GM06990 (cell line): ENCODE results near the gene TRMT61A.

ENCODE experiments used
- DNase-seq: peaks from one replicate; pipeline ENCODE4 v3.0.0-alpha.2; 2011; ENCODE audit not compliant: insufficient read length; ENCODE audit errors: extremely low read depth
- H3K27me3 ChIP-seq: replicated peaks from 2 replicates; pipeline ENCODE4 v1.6.0; 2011; ENCODE audit warnings: low read length; ENCODE audit not compliant: control insufficient read depth, insufficient read depth
- H3K36me3 ChIP-seq: 2 replicates; pipeline ENCODE4 v1.5.1; 2011; ENCODE audit warnings: low read length; ENCODE audit not compliant: control insufficient read depth, insufficient read depth
- H3K4me3 ChIP-seq: replicated peaks from 2 replicates; pipeline ENCODE4 v1.5.1; 2011; ENCODE audit warnings: low read depth, mild to moderate bottlenecking, control low read depth, low read length
- CTCF ChIP-seq: IDR thresholded peaks from 2 replicates; pipeline ENCODE4 v1.5.1; 2011; ENCODE audit warnings: low read length, control low read depth, mild to moderate bottlenecking, inconsistent platforms; ENCODE audit not compliant: insufficient read depth, poor library complexity, severe bottlenecking

Gene TRMT61A

GRCh38 chr14:103526914-103527248 lies 2.1 kb upstream of the TRMT61A start:
- H3K4me3 ChIP-seq = no peak overlapping the region
- no peak for TF ChIP-seq CTCF
- H3K36me3 ChIP-seq = no peaks in the 10 kb centered on the region; the same call in 1 of the 2 replicates
- DNase-seq = no peak
- no peaks in the 10 kb centered on the region; the same call in 1 of the 2 replicates for H3K27me3 ChIP-seq

DNA sequence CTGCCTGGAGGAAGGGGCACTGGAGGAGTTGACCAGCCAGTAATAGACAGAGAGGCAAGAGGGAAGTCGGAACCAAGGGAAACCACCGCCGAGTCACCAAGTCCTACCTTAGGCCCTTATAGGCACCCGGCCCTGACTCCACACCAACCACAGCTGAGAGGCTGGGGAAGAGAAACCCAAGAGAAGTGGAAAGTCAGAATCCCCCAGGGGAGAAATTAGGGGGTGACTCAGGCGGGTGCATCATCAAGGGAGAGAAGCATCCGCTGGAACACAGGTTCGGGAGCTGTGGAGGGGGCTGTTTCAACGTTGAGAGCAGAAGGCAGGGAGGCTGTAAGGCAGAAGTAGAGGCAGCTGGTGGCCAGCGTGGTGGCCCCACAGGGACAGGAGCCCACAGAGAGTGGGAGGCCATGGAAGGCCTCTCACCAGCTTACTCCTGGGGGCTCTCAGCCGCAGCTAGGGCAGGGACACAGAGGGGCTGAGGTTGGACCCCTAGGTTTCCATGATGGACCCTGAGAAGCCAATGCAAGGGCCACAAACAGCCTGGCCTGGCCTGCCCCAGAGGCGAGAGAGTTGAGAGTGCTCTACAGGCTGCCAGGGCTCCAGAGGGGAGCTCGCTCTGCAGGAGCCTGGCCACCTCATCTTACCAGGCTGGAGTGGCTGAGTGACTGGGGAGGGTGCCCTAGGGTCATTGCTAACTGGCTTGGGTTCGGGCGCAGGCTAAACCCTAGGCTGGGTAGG lies 1.4 kb upstream of the TRMT61A start:
- H3K36me3 ChIP-seq = peaks cover 6% of the 10 kb centered on the region
- TF ChIP-seq CTCF = no peak
- no peaks in the 10 kb centered on the region; the same call in 1 of the 2 replicates for H3K27me3 ChIP-seq
- peak; percentile 67 for DNase-seq
- peak overlapping the region; percentile 81 for H3K4me3 ChIP-seq

DNA sequence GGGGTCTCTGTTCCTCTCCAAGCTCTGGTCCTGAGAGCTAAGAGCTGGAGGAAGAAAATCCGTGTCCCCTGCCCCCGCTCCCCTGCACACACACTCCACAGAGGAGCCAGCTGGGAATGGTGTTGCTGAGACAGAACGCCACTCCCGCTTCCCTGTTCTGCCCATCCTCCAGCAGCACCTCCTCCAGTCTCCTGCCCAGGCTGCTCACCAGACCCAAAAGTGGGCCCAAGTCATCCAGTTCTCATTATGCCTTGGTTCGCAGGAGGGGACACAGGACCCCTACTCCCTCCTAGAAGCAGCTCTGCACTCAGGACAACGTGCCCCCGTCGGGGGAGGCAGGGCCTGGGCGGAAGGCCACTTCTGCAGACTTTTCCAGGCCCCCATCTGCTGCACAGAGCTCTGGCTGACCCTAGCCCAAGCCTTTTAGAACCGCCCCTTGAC lies 830 bp upstream of the TRMT61A start:
- no peak for DNase-seq
- peaks cover 10% of the 10 kb centered on the region for H3K36me3 ChIP-seq
- H3K4me3 ChIP-seq = peak overlapping the region; percentile 81
- no peak for TF ChIP-seq CTCF
- no peaks in the 10 kb centered on the region for H3K27me3 ChIP-seq

DNA sequence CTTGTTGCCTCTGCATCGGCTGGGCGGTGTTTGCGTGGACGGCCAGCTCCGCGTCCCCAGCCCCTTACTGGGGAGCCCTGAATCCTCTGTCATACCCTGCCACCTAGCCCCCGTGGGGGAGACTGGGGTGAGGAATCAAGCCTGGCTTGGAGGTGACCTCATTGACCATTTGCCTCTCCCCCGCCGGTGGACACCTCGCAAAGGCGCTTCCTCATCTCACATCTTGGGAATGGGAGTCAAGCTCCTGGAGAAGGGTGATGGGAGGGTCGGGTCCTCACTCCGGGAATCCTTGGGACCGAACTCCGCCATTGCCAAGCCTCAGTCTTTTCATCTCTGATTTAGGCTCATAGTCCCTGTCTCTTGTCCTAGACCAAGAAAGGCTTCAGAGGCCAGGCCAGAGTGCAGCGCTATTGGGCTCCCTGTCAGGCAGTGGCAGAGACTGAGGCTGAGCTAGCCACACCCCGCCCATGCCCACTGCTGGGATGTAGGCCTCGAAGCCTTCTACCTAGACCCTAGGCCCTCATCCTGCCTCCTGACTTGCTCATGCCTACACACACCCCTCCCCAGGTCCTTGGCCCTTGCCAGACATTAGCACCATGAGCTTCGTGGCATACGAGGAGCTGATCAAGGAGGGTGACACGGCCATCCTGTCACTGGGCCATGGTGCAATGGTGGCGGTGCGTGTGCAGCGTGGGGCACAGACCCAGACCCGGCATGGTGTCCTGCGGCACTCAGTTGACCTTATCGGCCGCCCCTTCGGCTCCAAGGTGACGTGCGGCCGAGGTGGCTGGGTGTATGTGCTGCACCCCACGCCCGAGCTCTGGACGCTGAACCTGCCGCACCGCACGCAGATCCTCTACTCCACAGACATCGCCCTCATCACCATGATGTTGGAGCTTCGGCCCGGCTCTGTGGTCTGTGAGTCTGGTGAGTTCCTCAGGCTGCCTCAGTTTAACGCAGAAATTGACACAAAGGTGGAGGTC lies 678 bp downstream of the TRMT61A start:
- Histone ChIP-seq H3K27me3 (no peaks in the 10 kb centered on the region), H3K4me3 (peak overlapping the region; percentile 81), H3K36me3 (peaks cover 10% of the 10 kb centered on the region)
- TF ChIP-seq CTCF = no peak
- no peak for DNase-seq

- peak overlapping the region; percentile 81; the same call in 1 of the 2 replicates for H3K4me3 ChIP-seq
- peaks cover 10% of the 10 kb centered on the region for H3K36me3 ChIP-seq
These were observed 1.4 kb downstream of the TRMT61A start for GRCh38 chr14:103530390-103530789.

More at GRCh38 chr14:103530390-103530789, 1.4 kb downstream of the TRMT61A start:
- no peak for DNase-seq
- no peak for TF ChIP-seq CTCF
- H3K27me3 ChIP-seq = no peaks in the 10 kb centered on the region
